ENCODE measurements around the gene C10orf53. TPM values are rescaled to one million over a fixed set of nuclear protein-coding genes. Genes with fewer than 3 reads are reported as not detected.
"Not testable (repeated sequence)": the region's sequence is repeated elsewhere in the genome, so short reads cannot be mapped to it uniquely, and the experiment has no call there.

The C10orf53 gene
- total and polyA plus RNA-seq, 2 donors from 2014 or later, result not detected

DNA sequence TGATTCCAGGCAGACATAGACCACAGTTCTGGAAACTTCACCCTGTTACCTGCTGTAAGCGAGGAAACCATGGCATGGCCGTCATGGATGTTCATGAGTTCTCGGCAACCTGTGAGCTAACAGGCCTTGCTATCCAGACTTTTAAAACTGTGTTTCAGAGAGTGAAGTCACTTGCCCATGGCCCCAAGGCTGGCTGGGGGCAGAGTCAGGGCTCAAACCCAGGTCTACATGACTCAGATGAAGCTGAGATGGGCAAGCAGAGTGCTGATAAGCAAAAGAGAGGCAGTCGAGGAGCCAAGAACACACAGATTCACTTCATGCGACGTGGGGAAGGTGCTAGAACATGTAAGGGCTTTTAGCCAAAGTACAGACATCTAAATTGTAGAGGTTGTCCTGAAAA, 31.5 kb downstream of the C10orf53 start:
- DNase-seq, result no peak
- no peak for FAIRE-seq
- Histone ChIP-seq H3K27me3 (ENCODE audit: control insufficient read depth, insufficient read depth, low read length) (no peaks in the 10 kb centered on the region), H3K36me3 (ENCODE audit: control insufficient read depth in 2 of 3, insufficient read depth in 3 of 3, low read length in 3 of 3) (no peaks in the 10 kb centered on the region), H3K4me1 (ENCODE audit: control insufficient read depth in 2 of 3, insufficient read depth in 2 of 3, low read depth in 1 of 3, low read length in 3 of 3) (no peaks in the 10 kb centered on the region), H3K9me3 (ENCODE audit: control insufficient read depth in 2 of 3, insufficient read depth in 1 of 3, low read length in 3 of 3) (peaks cover 0 to 4% (median 0%) of the 10 kb centered on the region in 3 donors), H3K27ac (ENCODE audit: low read depth in 2 of 2, low read length in 2 of 2) (no peak overlapping the region), H3K4me3 (ENCODE audit: low read length in 3 of 3) (no peak overlapping the region), H3K9ac (ENCODE audit: low read length in 3 of 3) (no peak overlapping the region)
- intact Hi-C loops (cut with DNase I), result no loop called here
- TF ChIP-seq, protein P1, sequence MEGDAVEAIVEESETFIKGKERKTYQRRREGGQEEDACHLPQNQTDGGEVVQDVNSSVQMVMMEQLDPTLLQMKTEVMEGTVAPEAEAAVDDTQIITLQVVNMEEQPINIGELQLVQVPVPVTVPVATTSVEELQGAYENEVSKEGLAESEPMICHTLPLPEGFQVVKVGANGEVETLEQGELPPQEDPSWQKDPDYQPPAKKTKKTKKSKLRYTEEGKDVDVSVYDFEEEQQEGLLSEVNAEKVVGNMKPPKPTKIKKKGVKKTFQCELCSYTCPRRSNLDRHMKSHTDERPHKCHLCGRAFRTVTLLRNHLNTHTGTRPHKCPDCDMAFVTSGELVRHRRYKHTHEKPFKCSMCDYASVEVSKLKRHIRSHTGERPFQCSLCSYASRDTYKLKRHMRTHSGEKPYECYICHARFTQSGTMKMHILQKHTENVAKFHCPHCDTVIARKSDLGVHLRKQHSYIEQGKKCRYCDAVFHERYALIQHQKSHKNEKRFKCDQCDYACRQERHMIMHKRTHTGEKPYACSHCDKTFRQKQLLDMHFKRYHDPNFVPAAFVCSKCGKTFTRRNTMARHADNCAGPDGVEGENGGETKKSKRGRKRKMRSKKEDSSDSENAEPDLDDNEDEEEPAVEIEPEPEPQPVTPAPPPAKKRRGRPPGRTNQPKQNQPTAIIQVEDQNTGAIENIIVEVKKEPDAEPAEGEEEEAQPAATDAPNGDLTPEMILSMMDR (IDR thresholded peaks at IDR 0.05; ENCODE audit: borderline replicate concordance, extremely low read depth, insufficient read depth), result no peak

DNA sequence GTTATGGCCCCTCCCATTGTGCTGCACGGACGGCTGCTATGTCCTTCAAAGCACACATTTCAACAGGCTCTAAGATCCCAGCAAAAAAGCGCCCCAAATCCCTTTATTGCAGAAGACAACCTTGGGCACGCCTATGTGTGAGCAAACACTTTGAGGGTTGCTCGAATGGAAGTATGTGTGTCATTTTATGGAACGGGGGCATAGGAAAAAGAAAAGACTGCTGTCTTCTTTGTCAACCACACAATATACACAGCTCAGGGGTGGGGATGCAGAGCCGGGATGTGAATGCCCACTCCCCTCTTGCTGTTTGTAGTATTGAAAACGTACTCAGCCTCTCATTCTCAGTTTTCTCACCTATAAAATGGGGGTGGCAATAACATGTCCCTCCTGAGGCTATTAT, 32.0 kb downstream of the C10orf53 start:
- Histone ChIP-seq H3K4me1 (ENCODE audit: control insufficient read depth in 2 of 3, insufficient read depth in 2 of 3, low read depth in 1 of 3, low read length in 3 of 3) (no peaks in the 10 kb centered on the region), H3K27me3 (ENCODE audit: control insufficient read depth, insufficient read depth, low read length) (no peaks in the 10 kb centered on the region), H3K9me3 (ENCODE audit: control insufficient read depth in 2 of 3, insufficient read depth in 1 of 3, low read length in 3 of 3) (no peaks in the 10 kb centered on the region), H3K36me3 (ENCODE audit: control insufficient read depth in 2 of 3, insufficient read depth in 3 of 3, low read length in 3 of 3) (no peaks in the 10 kb centered on the region), H3K27ac (ENCODE audit: low read depth in 2 of 2, low read length in 2 of 2) (no peak overlapping the region), H3K9ac (ENCODE audit: low read length in 3 of 3) (no peak overlapping the region), H3K4me3 (ENCODE audit: low read length in 3 of 3) (no peak overlapping the region)
- TF ChIP-seq, protein P1 (IDR thresholded peaks at IDR 0.05; ENCODE audit: borderline replicate concordance, extremely low read depth, insufficient read depth), result no peak
- intact Hi-C loops (cut with DNase I), result no loop called here
- FAIRE-seq (no peak), DNase-seq (no peak)

DNA sequence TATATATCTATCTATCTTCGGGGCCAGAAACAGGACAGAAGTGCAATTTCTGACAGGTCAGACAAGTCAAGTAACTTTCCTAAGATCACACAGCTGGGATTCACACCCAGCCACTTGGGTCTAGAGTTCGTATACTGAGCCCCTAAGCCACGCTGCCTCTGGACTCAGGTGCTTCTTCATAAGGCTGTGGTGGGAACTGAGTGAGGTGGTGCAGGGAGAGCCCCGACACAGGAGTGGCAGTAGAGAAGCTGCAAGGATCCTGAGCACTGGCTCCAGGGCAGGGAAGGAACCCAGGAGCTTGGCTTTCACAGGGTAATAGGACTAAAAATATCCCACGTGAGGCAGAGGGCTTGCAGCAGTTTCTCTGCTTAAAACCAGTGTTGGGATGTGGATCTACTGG, 33.8 kb downstream of the C10orf53 start:
- FAIRE-seq (no peak), DNase-seq (no peak)
- TF ChIP-seq, protein P1 (IDR thresholded peaks at IDR 0.05; ENCODE audit: borderline replicate concordance, extremely low read depth, insufficient read depth), result no peak
- Histone ChIP-seq H3K9ac (ENCODE audit: low read length in 3 of 3) (no peak overlapping the region), H3K27me3 (ENCODE audit: control insufficient read depth, insufficient read depth, low read length) (no peaks in the 10 kb centered on the region), H3K9me3 (ENCODE audit: control insufficient read depth in 2 of 3, insufficient read depth in 1 of 3, low read length in 3 of 3) (no peaks in the 10 kb centered on the region), H3K4me1 (ENCODE audit: control insufficient read depth in 2 of 3, insufficient read depth in 2 of 3, low read depth in 1 of 3, low read length in 3 of 3) (no peaks in the 10 kb centered on the region), H3K27ac (ENCODE audit: low read depth in 2 of 2, low read length in 2 of 2) (no peak overlapping the region), H3K4me3 (ENCODE audit: low read length in 3 of 3) (no peak overlapping the region), H3K36me3 (ENCODE audit: control insufficient read depth in 2 of 3, insufficient read depth in 3 of 3, low read length in 3 of 3) (no peaks in the 10 kb centered on the region)
- intact Hi-C loops (cut with DNase I), result no loop called here

DNA sequence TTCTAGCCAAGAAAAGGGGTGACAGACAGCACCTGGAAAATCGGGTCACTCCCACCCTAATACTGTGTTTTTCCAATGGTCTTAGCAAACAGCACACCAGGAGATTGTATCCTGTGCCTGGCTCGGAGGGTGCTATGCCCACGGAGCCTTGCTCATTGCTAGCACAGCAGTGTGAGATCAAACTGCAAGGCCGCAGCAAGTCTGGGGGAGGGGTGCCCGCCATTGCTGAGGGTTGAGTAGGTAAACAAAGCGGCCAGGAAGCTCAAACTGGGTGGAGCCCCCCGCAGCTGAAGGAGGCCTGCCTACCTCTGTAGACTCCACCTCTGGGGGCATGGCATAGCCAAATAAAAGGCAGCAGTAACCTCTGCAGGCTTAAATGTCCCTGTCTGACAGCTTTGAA, 35.7 kb downstream of the C10orf53 start:
- FAIRE-seq; H3K27ac ChIP-seq (ENCODE audit: low read depth in 2 of 2, low read length in 2 of 2); H3K9ac ChIP-seq (ENCODE audit: low read length in 3 of 3); intact Hi-C loops (cut with DNase I); H3K36me3 ChIP-seq (ENCODE audit: control insufficient read depth in 2 of 3, insufficient read depth in 3 of 3, low read length in 3 of 3); H3K9me3 ChIP-seq (ENCODE audit: control insufficient read depth in 2 of 3, insufficient read depth in 1 of 3, low read length in 3 of 3); DNase-seq; H3K27me3 ChIP-seq (ENCODE audit: control insufficient read depth, insufficient read depth, low read length); H3K4me1 ChIP-seq (ENCODE audit: control insufficient read depth in 2 of 3, insufficient read depth in 2 of 3, low read depth in 1 of 3, low read length in 3 of 3); H3K4me3 ChIP-seq (ENCODE audit: low read length in 3 of 3): not testable (repeated sequence)
